KMS-11 (cell line): Measurements from ENCODE around the gene ZXDC.

Experiments
- H2AFZ ChIP-seq: fragments of 200-600 bp; sonication (generic); 2 replicates; pipeline ENCODE4 v1.6.1; 2016; ENCODE audit warnings: antibody characterized with exemption, mixed run types, low read depth
- H3K27ac ChIP-seq: fragments of 200-600 bp; sonication (generic); 2 replicates; pipeline ENCODE4 v1.6.1; 2016; ENCODE audit warnings: mild to moderate bottlenecking, mixed run types
- H3K27me3 ChIP-seq: fragments of 200-600 bp; sonication (generic); 2 replicates; pipeline ENCODE4 v1.6.1; 2017; ENCODE audit warnings: mild to moderate bottlenecking, low read depth, mixed run types, moderate library complexity; ENCODE audit not compliant: insufficient read depth
- H3K36me3 ChIP-seq: fragments of 200-600 bp; sonication (generic); 2 replicates; pipeline ENCODE4 v1.6.1; 2017; ENCODE audit warnings: mild to moderate bottlenecking, mixed run types; ENCODE audit not compliant: insufficient read depth
- H3K4me1 ChIP-seq: fragments of 200-600 bp; sonication (generic); 2 replicates; pipeline ENCODE4 v1.6.1; 2016; ENCODE audit warnings: mild to moderate bottlenecking, low read depth, mixed run types; ENCODE audit not compliant: poor library complexity, severe bottlenecking
- H3K4me2 ChIP-seq: fragments of 200-600 bp; sonication (generic); 2 replicates; pipeline ENCODE4 v1.7.0; 2016; ENCODE audit warnings: mild to moderate bottlenecking, mixed run types
- H3K4me3 ChIP-seq: fragments of 200-600 bp; sonication (generic); IDR thresholded peaks from 2 replicates; pipeline ENCODE4 v1.6.1; 2017; ENCODE audit warnings: low read depth, low read length, mixed read lengths; ENCODE audit not compliant: insufficient read depth
- H3K79me2 ChIP-seq: fragments of 200-600 bp; sonication (generic); 2 replicates; pipeline ENCODE4 v1.6.1; 2016; ENCODE audit warnings: low read depth, mixed run types; ENCODE audit not compliant: insufficient read depth
- H3K9ac ChIP-seq: fragments of 200-600 bp; sonication (generic); 2 replicates; pipeline ENCODE4 v1.6.1; 2016; ENCODE audit warnings: mild to moderate bottlenecking, mixed run types
- H4K20me1 ChIP-seq: fragments of 200-600 bp; sonication (generic); 2 replicates; pipeline ENCODE4 v1.6.1; 2016; ENCODE audit warnings: mild to moderate bottlenecking, mixed run types; ENCODE audit not compliant: insufficient read depth
- TF ChIP-seq, protein P1 (sequence below): fragments of 200-600 bp; sonication (generic); conservative IDR thresholded peaks from 2 replicates; pipeline ENCODE4 v1.6.1; 2017; ENCODE audit warnings: low read depth, mild to moderate bottlenecking, antibody characterized with exemption, low read length, moderate library complexity, mixed read lengths

ZXDC gene

GRCh38 chr3:126482503-126483255 lies 7.0 kb upstream of the ZXDC start:
- H2AFZ ChIP-seq: no peak overlapping the region
- no peak overlapping the region for H3K4me2 ChIP-seq
- TF ChIP-seq, protein P1, sequence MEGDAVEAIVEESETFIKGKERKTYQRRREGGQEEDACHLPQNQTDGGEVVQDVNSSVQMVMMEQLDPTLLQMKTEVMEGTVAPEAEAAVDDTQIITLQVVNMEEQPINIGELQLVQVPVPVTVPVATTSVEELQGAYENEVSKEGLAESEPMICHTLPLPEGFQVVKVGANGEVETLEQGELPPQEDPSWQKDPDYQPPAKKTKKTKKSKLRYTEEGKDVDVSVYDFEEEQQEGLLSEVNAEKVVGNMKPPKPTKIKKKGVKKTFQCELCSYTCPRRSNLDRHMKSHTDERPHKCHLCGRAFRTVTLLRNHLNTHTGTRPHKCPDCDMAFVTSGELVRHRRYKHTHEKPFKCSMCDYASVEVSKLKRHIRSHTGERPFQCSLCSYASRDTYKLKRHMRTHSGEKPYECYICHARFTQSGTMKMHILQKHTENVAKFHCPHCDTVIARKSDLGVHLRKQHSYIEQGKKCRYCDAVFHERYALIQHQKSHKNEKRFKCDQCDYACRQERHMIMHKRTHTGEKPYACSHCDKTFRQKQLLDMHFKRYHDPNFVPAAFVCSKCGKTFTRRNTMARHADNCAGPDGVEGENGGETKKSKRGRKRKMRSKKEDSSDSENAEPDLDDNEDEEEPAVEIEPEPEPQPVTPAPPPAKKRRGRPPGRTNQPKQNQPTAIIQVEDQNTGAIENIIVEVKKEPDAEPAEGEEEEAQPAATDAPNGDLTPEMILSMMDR: no peak
- H3K27me3 ChIP-seq: no peaks in the 10 kb centered on the region
- no peaks in the 10 kb centered on the region for H4K20me1 ChIP-seq
- H3K27ac ChIP-seq: no peak overlapping the region
- no peaks in the 10 kb centered on the region for H3K79me2 ChIP-seq
- H3K4me1 ChIP-seq: no peaks in the 10 kb centered on the region
- H3K9ac ChIP-seq: no peak overlapping the region
- H3K4me3 ChIP-seq: no peak overlapping the region
- no peaks in the 10 kb centered on the region for H3K36me3 ChIP-seq

DNA sequence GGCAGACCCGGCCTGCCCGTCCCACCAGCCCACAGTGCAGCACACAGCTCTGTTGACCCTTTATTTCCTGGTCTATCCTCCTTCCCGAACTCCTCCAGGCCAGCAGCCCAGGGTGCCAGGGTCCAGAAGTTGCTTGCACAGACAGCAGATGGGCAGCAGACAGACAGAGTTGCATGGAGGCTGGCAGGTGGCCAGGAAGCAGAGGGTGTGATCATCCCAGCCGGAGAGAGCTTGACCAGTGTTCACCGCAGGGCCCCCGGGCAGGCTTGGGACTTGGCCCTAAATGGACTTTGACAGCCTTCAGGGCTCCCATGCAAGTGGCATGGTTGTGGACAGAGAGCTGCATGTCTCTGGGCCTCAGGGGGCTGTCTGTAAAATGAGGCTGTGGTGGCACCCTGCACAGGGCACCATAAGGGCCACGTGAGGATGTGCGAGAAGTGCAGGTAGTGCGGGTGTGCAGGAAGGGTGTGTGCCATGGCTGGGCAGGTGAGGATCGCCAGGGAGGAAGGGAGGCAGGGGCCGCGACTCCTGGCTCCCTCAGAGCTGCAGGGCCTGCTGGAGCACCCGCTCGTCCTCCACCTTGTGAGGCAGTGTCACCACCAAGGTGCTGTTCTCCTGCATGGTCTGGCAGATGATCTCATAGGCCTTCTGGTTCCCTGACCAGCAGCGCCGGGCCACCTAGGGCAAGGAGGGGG lies 6.3 kb upstream of the ZXDC start:
- no peaks in the 10 kb centered on the region for H4K20me1 ChIP-seq
- TF ChIP-seq, protein P1: no peak
- H3K79me2 ChIP-seq: no peaks in the 10 kb centered on the region
- no peak overlapping the region for H2AFZ ChIP-seq
- no peaks in the 10 kb centered on the region for H3K27me3 ChIP-seq
- H3K4me1 ChIP-seq: no peaks in the 10 kb centered on the region
- no peak overlapping the region for H3K9ac ChIP-seq
- H3K4me2 ChIP-seq: no peak overlapping the region
- no peaks in the 10 kb centered on the region for H3K36me3 ChIP-seq
- H3K27ac ChIP-seq: no peak overlapping the region
- no peak overlapping the region for H3K4me3 ChIP-seq

- TF ChIP-seq, protein P1: no peak
- Histone ChIP-seq H2AFZ (no peak overlapping the region), H3K4me2 (no peak overlapping the region), H4K20me1 (no peaks in the 10 kb centered on the region), H3K9ac (no peak overlapping the region), H3K79me2 (no peaks in the 10 kb centered on the region), H3K27me3 (no peaks in the 10 kb centered on the region), H3K4me1 (peaks cover 4% of the 10 kb centered on the region), H3K4me3 (no peak overlapping the region), H3K27ac (no peak overlapping the region), H3K36me3 (no peaks in the 10 kb centered on the region)
Observed at GRCh38 chr3:126480861-126481260, 5.2 kb upstream of the ZXDC start.

DNA sequence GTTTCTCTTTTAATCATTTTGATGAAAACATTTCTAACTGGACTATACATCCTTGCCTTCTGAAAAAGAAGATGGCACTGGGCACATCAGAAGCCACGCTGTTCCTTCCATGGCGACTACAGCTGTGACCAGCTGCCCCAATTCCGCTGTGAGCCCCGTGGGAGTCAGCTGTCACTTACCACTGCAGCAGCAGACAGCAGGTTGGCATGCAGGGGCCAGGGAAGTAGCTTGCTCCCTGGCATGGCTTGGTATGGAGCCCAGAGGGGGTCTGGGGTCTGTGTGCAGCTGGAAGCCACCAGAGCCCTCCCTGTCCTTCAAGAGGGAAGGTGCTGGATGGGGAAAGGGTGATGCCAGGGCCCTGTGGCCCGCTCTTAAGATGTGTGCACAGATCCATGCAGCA lies 4.5 kb upstream of the ZXDC start:
- no peaks in the 10 kb centered on the region for H3K36me3 ChIP-seq
- TF ChIP-seq, protein P1: no peak
- H3K4me3 ChIP-seq: no peak overlapping the region
- no peak overlapping the region for H2AFZ ChIP-seq
- H3K27me3 ChIP-seq: no peaks in the 10 kb centered on the region
- H3K27ac ChIP-seq: no peak overlapping the region
- H4K20me1 ChIP-seq: no peaks in the 10 kb centered on the region
- H3K4me2 ChIP-seq: no peak overlapping the region
- H3K79me2 ChIP-seq: no peaks in the 10 kb centered on the region
- no peak overlapping the region for H3K9ac ChIP-seq
- peaks cover 4% of the 10 kb centered on the region for H3K4me1 ChIP-seq
